ENCODE data around the gene ZNF189.

Gene ZNF189

GRCh38 chr9:101450931-101451330 lies 52.3 kb downstream of the ZNF189 start:
- DNase-seq (ENCODE audit: low read depth in 2 of 2), result no peak

- DNase-seq (ENCODE audit: low read depth in 2 of 2), result no peak
Observed at GRCh38 chr9:101451498-101451897, 52.8 kb downstream of the ZNF189 start.

- no peak for DNase-seq (ENCODE audit: low read depth in 2 of 2)
Observed at GRCh38 chr9:101453776-101454570, 55.3 kb downstream of the ZNF189 start.

- no peak for DNase-seq (ENCODE audit: low read depth in 2 of 2)
Observed at GRCh38 chr9:101455656-101456240, 57.1 kb downstream of the ZNF189 start.

- DNase-seq (ENCODE audit: low read depth in 2 of 2), result no peak
Observed at GRCh38 chr9:101457003-101457402, 58.4 kb downstream of the ZNF189 start.

GRCh38 chr9:101458963-101459631 lies 60.4 kb downstream of the ZNF189 start:
- DNase-seq (ENCODE audit: low read depth in 2 of 2), result no peak
